Stimulated activated CD4-positive, alpha-beta T cell treated with anti-CD3 and anti-CD28 coated beads, TNF-alpha, amount 100 ng/mL, for 48 hours (primary cell): ENCODE data around the gene CEBPZOS.
"Not testable (repeated sequence)": the region's sequence is repeated elsewhere in the genome, so short reads cannot be mapped to it uniquely, and the experiment has no call there.

Experiments used
- DNase-seq, 3 donors: peaks; one replicate each; pipeline ENCODE4 v3.0.0-alpha.2; 2020; ENCODE audit warnings: low read depth in 3 of 3

CEBPZOS gene

DNA sequence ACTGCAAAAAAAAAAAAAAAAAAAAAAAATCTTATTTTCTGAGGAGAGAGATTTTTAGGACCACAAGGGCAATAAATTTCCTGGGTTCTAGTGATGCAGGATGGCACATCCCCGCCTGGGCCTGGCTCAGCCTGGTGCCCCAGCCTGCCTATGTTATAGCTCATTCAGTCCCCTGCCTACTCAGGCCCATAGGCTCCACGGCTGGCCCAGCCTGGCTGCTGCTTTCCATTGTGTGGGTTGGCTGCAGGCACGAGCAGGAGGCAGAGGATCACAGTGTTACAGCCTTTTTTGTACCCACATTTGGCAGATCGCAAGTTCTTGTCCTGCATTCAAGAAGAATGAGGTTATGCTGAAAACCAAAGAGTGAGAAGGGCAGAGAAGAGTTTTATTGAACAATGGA, 5.0 kb upstream of the CEBPZOS start:
- no peak for DNase-seq

DNA sequence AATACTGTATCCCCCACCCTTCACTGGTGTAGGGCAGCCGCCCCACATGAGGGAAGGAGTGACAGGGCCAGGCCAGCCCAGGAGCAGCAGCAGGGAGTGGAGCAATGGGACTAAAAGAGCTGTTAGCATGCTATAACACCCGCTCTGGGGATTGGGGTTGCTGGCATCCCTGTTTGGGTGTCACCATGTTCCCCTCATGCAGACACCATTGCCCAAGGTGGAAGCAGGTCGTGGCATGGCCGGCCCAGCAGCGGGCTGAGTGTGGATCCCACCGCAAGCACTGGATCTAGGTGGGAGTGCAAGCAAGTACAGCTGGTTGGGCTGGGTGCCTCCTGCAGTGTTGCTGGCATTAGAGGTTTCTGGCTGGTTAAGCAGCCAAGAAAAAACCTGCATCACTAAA, 4.5 kb upstream of the CEBPZOS start:
- DNase-seq: no peak

DNA sequence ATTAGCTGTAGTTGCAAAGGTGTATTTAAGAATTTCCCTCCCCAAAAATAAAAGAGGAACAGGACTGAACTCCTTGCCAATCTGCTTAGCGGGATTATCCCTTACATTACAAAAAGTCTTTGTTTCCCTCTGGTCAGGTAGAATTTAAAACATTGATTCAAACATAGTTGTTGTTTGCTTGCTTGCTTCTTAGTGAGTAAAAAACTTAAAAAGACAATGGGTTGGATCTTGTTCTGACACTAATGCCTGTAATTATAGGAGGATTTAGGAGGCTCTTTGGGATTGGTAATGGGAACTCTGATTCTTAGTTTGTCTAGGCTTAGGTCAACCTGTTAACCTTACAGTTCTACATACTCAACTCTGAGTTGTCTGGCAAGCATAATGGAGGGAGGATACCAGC, 3.7 kb upstream of the CEBPZOS start:
- no peak for DNase-seq

DNA sequence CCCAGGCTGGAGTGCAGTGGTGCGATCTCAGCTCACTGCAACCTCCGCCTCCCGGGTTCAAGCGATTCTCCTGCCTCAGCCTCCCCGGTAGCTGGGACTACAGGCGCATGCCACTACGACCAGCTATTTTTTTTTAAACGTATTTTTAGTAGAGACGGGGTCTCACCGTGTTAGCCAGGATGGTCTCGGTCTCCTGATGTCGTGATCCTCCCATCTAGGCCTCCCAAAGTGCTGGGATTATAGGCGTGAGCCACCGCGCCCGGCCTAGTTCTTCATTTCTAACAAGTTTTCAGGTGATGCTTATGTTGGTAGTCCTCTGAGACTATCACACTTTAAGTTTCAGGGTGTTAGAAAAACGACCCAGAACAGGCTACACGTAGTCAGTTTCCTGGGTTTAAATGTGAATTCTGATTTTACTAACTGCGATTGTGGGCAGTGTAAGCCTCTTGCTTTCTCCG, 405 bp upstream of the CEBPZOS start:
- DNase-seq: not testable (repeated sequence)

DNA sequence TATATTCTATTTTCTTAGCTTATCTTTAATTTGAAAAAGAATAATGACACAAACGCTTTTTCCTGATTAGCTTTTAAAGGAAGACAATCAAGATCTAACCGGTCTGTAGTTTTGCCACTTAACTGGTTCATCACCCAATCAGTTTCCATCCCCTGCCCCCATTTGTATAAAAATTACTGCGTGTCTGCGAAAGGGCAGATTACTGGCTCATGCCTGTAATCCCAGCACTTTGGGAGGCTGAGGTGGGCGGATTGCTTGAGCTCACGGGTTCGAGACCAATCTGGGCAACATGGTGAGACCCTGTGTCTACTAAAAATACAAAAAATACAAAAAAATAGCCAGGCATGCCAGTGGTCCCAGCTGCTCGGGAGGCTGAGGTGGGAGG, 2.4 kb downstream of the CEBPZOS start:
- no peak for DNase-seq

DNA sequence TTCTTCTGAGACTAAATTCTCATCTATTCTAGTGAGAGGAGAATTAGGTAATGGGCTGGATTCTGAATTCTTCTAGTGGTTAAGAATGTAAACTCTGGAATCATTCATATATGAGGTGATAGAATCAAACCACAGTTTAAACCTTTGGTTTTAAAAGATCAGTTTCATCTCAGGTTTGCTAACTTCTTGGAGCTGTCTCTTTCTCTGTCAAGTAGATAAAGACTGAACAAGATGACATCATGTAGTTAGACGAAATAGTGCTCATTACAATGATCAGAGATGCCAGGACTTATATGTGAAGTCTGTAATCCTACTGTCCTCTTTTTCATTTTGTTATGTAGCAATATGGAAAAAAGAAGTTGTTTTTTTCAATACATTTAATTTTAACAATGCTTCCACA, 4.9 kb downstream of the CEBPZOS start:
- DNase-seq: no peak

DNA sequence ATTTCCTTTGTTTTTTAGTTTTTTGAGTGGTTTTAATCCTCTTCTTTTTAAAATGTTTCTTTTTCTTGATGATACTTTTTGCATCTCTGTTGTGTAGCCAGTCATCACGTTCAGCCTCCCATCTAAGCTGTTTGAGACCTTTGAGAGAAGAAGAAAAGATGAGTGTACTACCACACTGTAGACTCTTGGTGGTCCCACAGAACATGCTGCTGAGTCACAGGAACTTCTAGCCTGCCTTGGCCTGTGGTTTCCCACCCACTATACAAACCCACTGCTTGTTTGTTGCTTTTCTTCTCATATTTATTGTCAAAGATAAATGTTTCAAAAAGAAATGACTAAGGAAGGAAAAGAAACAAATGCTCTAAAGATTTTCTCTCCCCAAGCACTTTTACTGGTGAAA, 5.5 kb downstream of the CEBPZOS start:
- DNase-seq: peak in 1 of 3 donors; percentile 8

DNA sequence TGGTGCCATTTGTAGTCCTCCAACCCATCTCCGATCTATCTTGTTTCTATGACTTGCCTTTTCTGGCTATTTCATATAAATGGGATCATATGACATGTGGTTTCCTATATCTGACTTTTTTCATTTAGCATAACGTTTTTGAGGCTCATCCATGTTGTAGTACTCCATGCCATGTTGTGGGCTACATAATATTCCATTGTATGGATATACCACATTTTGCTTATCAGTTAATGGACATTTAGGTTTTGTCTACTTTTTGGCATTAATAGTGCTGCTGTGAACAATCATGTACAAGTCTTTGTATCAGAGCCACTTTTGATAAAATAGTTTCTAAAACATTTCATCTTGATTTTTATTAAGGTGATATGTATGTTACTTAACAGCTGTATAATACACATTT, 7.4 kb downstream of the CEBPZOS start:
- no peak for DNase-seq

DNA sequence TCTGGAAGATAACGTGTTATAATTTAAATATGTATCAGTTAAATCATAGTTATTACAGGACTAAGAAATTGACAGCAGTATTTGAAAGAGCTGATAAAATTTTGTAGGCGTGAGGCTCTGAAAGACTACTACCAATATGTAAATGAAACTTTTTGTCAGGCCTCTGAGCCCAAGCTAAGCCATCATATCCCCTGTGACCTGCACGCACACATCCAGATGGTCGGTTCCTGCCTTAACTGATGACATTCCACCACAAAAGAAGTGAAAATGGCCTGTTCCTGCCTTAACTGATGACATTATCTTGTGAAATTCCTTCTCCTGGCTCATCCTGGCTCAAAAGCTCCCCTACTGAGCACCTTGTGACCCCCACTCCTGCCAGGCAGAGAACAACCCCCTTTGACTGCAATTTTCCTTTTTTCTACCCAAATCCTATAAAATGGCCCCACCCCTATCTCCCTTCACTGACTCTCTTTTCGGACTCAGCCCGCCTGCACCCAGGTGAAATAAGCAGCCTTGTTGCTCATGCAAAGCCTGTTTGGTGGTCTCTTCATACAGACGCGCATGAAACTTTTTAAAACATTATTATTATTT, 8.9 kb downstream of the CEBPZOS start:
- not testable (repeated sequence) for DNase-seq

DNA sequence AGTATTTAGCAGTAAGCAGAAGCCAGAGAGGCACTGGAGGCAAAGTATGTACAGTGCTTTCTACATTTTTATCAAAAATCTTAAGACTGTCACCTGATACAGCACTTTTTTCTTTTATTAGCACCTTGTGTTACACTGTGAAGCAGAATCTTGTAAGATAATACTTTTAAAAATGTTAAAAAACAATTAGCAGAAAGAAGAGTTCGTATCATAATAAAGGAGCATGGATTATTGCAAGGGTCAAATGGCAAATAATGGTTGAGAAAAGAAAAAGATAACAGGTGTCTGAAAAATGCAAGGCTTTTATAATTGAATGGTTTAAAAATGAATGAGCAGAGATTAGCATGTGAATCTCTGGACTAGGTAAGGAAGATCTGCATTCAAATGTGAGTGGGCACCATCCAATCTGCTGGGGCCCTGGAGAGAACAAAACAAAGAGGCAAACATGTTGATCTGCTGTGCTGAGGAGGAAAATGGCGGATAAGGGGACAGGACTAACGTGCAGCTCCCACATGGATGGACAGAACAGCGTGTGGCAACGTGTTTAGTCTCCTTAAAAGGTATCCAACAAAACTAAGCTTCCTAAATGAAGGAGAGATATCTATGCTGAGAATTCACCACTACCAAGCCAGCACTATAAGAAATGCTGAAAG, 9.5 kb downstream of the CEBPZOS start:
- DNase-seq: no peak

DNA sequence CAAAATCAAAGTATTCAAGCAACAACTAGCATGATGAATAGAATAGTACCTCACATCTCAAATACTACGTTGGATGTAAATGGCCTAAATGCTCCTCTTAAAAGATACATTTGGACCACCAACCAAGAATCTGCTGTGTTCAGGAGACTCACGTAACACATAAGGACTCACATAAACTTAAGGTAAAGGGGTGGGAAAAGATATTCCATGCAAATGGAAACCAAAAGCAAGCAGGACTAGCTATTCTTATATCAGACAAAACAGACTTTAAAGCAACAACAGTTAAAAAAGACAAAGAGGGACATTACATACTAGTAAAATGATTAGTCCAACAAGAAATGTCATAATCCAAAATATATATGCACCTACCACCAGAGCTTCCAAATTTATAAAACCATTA, 10.5 kb downstream of the CEBPZOS start:
- not testable (repeated sequence) for DNase-seq

DNA sequence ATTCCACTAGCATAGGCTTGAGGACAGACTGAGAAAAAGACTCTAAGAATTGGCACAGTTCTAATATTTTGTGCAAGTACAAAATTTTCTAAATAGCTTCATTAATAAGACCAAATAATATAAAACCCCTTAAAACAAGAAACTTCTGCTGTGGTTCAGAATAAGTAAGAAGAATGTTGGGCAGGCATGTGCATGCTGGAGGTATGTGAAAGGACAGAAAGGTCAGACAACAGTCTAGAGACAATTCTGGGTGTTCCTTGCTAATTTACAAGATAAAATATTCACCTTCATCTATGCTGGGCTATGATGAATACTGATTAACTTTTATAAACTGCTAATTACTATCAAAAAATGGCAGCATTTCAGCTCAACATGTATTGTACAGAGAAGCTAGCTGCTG, 14.9 kb downstream of the CEBPZOS start:
- no peak for DNase-seq

DNA sequence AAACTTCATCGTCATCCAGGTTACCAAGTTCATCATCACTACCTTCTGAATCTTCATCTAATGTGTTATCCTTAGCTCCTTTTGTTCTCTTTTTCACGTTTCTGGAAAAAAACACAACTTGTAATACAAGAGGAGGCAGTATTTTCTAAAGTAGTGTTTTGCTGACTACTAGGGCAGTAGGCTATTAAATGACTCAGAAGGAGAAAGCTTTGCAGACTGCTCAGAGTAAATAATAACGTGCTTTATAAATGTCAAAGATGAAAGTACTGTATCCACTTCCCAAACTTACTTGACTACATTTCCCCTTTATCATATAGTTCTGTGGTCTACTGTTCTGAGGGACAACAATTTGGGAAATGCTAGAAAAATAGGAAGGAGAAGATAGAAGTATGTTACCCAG, 15.6 kb downstream of the CEBPZOS start:
- DNase-seq: no peak

DNA sequence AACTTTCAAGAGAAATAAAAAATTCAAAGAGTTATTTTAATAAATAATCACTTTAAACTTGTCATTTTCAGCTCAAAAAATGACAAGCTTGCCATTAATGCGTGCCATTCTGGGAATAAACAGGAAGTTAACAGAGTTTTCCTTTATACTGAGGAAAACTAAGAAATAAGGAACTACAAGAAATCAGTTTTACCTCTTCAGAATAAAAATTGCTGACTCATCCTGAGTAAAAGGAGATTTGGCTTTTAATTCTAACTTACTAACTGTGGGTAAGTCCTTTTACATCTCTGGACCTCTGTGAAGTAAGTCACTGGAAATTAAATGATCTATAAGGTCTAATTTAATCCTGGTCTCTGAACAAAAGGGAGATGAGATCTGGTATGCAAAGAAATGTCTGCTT, 19.0 kb downstream of the CEBPZOS start:
- no peak for DNase-seq

DNA sequence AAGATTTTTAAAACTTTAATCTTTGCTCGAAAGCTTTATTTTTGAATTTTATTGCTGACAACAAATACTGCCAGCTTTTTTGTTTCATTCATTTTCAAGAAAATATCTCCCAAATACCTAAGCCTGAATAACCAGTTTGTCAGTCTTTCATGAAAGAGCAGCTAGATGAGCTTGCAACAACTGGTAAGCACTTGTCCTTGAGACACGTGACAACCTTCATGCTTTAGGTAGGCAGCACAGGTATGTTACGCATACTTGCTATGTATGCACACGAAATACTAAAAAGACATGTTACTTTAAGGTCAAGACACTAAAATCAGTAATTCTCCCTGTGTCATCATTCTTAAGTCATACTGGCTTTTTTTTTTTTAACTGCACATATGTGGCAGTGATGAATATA, 22.8 kb downstream of the CEBPZOS start:
- no peak for DNase-seq

DNA sequence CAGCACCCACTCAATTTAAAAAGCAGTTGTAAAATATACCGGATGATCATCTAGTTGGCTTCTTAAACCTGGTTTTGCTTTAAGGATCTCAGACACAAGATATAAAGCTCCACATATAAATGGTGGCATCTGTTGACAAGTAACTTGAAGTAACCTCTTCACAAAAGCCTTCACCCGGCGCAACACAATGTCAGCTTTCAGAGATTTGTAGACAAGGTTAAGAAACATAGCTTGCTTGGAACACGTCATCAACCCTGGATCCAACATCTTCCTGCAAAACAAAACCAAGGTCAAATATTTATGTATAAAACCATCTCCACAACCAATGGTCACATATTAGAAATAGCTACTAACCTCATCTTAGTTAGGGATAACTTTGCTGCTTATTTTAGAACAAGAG, 26.8 kb downstream of the CEBPZOS start:
- DNase-seq: no peak

DNA sequence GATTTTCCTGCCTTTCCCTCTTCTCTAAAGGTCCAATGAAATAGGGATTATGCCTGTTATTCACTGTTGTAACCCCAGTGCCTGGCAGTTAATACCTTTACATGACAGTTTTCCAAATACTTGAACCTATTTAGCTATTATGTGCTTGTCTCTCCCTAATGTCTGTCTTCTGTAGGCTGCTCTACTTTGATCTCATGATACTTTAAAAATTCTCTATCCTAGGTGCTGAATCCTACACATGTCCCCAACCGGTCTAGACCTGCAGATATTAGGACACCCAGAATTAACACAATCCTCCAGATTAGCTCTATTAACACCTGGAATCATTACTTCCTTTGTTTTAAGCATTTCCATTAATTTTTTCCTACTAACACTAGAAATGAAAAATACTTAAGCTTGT, 27.8 kb downstream of the CEBPZOS start:
- no peak for DNase-seq

DNA sequence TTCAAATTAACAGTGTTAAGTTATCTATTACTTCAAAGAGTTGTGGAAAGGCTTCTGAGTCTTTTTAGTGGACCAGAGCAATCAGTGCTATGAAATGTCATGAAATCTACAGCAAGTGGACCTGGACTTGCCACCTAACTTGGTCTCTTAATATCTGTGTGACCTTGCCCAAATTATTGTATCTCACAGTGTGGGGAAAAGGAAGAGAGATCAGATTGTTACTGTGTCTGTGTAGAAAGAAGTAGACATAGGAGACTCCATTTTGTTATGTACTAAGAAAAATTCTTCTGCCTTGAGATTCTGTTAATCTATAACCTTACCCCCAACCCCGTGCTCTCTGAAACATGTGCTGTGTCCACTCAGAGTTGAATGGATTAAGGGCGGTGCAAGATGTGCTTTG, 28.8 kb downstream of the CEBPZOS start:
- not testable (repeated sequence) for DNase-seq

DNA sequence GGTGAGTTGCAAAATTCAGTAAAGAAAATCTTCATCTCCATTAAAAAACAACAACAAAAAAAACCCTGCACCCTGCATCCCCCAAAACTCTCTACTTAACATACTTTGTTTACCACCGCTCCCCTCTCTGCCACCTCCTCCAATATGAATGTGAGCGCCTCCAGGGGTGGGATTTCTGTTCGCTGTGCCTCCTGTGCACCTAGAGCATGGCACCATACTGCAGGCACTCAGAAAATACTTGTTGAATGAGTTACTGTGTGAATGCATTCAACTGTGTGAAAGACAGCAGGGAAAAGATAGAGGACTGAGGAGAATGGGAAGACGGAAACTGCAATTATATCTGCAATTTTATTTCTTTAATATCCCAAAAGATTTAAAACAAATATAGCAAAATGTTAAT, 30.6 kb downstream of the CEBPZOS start:
- no peak for DNase-seq

DNA sequence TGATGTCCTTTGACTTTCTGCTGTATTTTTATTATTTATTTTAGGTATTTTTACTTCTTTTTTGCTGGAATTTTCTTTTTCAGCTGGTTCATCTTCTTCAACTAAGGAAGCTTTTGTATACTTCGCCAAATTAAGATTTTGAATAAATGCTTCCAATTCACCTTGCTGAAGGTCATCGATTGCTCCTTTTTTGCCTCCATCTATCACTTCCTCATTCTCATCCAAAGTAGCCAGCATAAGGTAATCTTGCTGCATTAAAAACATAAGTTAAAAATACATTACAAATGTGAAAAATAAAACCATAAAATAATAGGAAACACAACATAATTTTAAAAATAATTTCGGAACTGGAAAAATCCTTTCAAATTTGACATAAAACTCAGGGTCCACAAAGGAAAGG, 32.5 kb downstream of the CEBPZOS start:
- no peak for DNase-seq

DNA sequence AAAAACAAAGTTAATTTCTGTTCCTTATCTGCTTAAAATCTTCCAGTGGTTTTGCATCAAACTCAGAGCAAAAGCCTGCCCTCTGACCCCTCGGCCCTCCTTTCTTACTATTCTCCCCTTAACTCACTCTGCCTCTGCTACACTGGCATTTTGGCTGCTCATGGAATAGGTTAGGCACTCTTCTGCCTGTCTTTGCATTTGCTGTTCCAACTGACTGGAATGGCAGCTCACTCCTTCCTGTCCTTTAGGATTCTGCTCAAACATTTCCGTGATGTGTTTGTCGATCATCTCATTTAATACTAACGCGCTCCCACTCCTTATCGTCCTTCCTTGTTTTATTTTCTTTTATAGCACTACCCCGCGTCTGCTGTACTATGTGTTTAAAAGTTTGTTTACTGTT, 34.3 kb downstream of the CEBPZOS start:
- DNase-seq: no peak

DNA sequence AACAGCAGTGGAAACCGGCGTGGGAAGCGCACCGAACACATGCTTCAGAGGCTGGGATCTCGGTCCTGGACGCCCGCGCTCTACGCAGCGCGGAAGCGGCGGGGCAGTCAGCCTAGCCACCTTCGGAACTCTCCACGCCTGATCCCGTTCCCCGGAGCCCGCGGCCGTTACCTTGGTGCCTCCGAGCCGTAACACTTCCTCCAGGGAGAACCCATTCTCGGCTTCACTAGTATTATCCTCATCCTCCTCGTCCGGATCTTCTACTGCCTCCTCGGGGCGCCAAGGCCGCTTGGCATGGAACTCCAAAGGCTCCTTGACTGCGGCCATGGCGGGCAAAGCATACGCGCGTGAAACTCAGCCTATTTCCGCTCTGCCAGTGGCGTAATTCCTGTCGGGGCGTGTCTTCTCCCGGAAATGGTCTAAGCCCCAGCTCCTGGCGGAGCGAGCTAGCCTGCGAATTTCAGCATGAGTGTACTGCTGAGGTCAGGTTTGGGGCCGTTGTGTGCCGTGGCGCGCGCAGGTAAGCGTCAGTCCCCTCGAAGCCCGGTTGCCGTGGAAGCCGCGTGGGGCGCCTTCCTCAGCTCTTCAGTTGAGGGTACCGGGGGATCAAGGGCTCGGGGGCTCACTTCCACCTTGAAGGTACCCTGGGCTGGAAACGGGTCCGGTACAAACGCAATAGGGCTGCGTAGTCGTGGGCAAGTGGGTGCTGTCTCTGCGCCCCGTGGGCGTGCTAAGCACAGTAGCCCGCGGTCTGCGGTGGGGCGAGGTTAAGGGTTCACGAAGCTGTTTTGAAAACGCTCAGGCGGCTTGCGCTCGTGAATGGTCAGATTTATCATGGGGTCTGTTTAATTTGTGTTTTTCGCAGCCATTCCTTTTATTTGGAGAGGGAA, 35.2 kb downstream of the CEBPZOS start, which contains the start of the genes CEBPZ and NDUFAF7:
TSS of gene CEBPZ (minus strand) at position 356 of the 890 bp plus-strand sequence. CDS start at position 327, 29 bp downstream.
TSS of gene NDUFAF7 (plus strand) at position 418 of the 890 bp plus-strand sequence. CDS start at position 466, 48 bp downstream.
- peak; percentile 81 to 91 (median 84) for DNase-seq
